Natural killer cell (primary cell): Measurements from ENCODE around the gene ENTPD8. TPM values are rescaled to one million over a fixed set of nuclear protein-coding genes. Genes with fewer than 3 reads are reported as not detected.

Experiments
- ATAC-seq, 3 donors: fragments of 150-1000 bp in 2 of 3; fragments of 200-7000 bp in 1 of 3; cut with Tn5 transposase; 1 replicate in 1 of 3; 2 replicates in 2 of 3; pipeline ENCODE4 v1.10.0; 2021; ENCODE audit warnings: mild to moderate bottlenecking in 2 of 3, moderate library complexity in 2 of 3
- DNase-seq, 2 donors: peaks; one replicate each; pipeline versions ENCODE4 v3.0.0 to v3.0.0-alpha.2; 2013 to 2021; ENCODE audit warnings: mixed read lengths in 1 of 2
- H3K27ac ChIP-seq: one replicate; pipeline ENCODE4 v1.5.1; 2013; ENCODE audit warnings: mild to moderate bottlenecking, low read length
- H3K27me3 ChIP-seq: one replicate; pipeline ENCODE4 v1.6.1; 2013; ENCODE audit warnings: low read length; ENCODE audit not compliant: control insufficient read depth, insufficient read depth
- H3K36me3 ChIP-seq: one replicate; pipeline ENCODE4 v1.6.1; 2013; ENCODE audit warnings: low read length; ENCODE audit not compliant: control insufficient read depth, insufficient read depth
- H3K4me1 ChIP-seq: one replicate; pipeline ENCODE4 v1.6.1; 2013; ENCODE audit warnings: low read length; ENCODE audit not compliant: control insufficient read depth, insufficient read depth
- H3K4me3 ChIP-seq: one replicate; pipeline ENCODE4 v1.5.1; 2013; ENCODE audit warnings: low read length
- H3K9me3 ChIP-seq: one replicate; pipeline ENCODE4 v1.6.1; 2013; ENCODE audit warnings: low read length; ENCODE audit not compliant: control insufficient read depth, insufficient read depth
- H3K27ac Mint-ChIP-seq, 2 donors: one replicate each; pipeline ENCODE4 v1.8.0; 2022; ENCODE audit warnings: mild to moderate bottlenecking in 2 of 2, mixed read lengths in 2 of 2, moderate library complexity in 1 of 2
- H3K27me3 Mint-ChIP-seq, 2 donors: one replicate each; pipeline ENCODE4 v1.8.0; 2022; ENCODE audit warnings: low read depth in 2 of 2, mixed read lengths in 2 of 2
- H3K36me3 Mint-ChIP-seq: one replicate; pipeline ENCODE4 v1.8.0; 2022; ENCODE audit warnings: mixed read lengths
- H3K4me1 Mint-ChIP-seq, 2 donors: one replicate each; pipeline ENCODE4 v1.8.0; 2022; ENCODE audit warnings: mixed read lengths in 2 of 2
- H3K4me3 Mint-ChIP-seq: one replicate; pipeline ENCODE4 v1.8.0; 2022; ENCODE audit warnings: mild to moderate bottlenecking, moderate library complexity, mixed read lengths
- H3K9me3 Mint-ChIP-seq, 2 donors: one replicate each; pipeline ENCODE4 v1.8.0; 2022; ENCODE audit warnings: mixed read lengths in 2 of 2
- WGBS: methylation state at CpG from one replicate; pipeline ENCODE4 v1.1.7; 2013; ENCODE audit warnings: missing lambda C conversion rate; ENCODE audit not compliant: insufficient coverage; 5-methylcytosine and 5-hydroxymethylcytosine counted together
- intact Hi-C: fragments of 100-400 bp; cut with micrococcal nuclease; formaldehyde crosslinking; loops from one replicate; pipeline ENCODE4 v1.14.2; 2022
- total RNA-seq, 4 donors: library from RNA; stranded (reverse); fragments of 120-200 nt in 1 of 4; gene quantifications; one replicate each; pipeline versions ENCODE4 v1.2.3 to v1.2.4, GENCODE V29; 2013 to 2022
- TF ChIP-seq, protein P1 (sequence below): fragments of 200-600 bp; IDR thresholded peaks from one replicate; pipeline ENCODE4 v1.8.0; 2022; ENCODE audit warnings: antibody characterized with exemption

ENTPD8 gene
- total RNA-seq, 3 donors from 2014 or later (not counting 1 experiment from before 2014, with no cell fraction given), result not detected

DNA sequence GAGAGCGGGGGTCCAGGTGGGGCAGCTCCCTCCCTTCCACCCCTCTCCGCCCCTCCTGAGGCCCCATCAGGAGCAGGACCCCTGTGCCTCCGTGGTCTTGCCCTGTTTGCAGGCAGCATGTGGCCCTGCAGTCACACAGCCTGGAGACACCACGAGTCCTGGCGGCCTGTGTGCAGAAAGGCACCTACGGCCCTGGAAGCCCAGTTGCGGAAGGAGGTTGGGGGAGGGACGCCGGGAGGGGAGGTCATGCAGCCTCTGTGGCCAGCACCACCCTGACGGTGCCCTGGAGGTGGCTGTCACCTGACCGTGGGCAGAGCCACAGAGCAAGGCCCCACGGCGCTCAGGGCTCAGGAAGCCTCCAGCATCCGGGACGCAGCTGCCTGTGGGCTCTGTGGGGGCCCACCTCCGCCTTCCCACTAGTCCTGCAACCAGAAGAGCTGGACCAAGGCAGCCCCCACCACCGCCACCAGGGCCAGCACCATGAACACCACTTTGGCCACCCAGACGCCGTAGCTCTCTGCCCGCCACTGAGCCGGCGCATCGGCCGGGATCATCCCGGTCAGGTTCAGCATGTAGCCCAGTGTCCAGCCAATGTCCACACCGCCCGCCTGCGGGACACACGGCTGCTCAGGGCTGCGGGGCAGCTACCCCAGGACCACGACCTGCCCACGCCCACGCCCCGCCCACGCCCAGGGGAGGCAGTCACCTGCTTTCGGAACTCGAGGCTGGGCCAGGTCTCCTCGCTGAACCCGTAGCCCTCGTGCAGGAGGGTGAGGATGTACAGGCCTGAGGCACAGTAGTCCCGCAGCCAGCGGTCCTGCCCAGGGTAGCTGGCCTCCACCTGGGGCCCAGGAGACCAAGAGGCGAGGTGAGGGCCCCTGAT lies 6.4 kb downstream of the ENTPD8 start:
- H3K4me3 Mint-ChIP-seq, result no peak overlapping the region
- Histone ChIP-seq H3K27ac (no peak overlapping the region), H3K9me3 (no peaks in the 10 kb centered on the region), H3K27me3 (no peaks in the 10 kb centered on the region), H3K36me3 (no peaks in the 10 kb centered on the region), H3K4me1 (peaks cover 29% of the 10 kb centered on the region), H3K4me3 (no peak overlapping the region)
- no peaks in the 10 kb centered on the region for H3K4me1 Mint-ChIP-seq
- 60% methylated on average over 43 of the region's 43 CpGs for WGBS
- intact Hi-C loops, result no loop called here
- TF ChIP-seq, protein P1, sequence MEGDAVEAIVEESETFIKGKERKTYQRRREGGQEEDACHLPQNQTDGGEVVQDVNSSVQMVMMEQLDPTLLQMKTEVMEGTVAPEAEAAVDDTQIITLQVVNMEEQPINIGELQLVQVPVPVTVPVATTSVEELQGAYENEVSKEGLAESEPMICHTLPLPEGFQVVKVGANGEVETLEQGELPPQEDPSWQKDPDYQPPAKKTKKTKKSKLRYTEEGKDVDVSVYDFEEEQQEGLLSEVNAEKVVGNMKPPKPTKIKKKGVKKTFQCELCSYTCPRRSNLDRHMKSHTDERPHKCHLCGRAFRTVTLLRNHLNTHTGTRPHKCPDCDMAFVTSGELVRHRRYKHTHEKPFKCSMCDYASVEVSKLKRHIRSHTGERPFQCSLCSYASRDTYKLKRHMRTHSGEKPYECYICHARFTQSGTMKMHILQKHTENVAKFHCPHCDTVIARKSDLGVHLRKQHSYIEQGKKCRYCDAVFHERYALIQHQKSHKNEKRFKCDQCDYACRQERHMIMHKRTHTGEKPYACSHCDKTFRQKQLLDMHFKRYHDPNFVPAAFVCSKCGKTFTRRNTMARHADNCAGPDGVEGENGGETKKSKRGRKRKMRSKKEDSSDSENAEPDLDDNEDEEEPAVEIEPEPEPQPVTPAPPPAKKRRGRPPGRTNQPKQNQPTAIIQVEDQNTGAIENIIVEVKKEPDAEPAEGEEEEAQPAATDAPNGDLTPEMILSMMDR, result no peak
- ATAC-seq (peak in 2 of 3 donors; percentile 52 to 68), DNase-seq (no peak)
- no peaks in the 10 kb centered on the region for H3K27me3 Mint-ChIP-seq
- H3K9me3 Mint-ChIP-seq, result no peaks in the 10 kb centered on the region
- H3K27ac Mint-ChIP-seq, result no peak overlapping the region
- H3K36me3 Mint-ChIP-seq, result no peaks in the 10 kb centered on the region

DNA sequence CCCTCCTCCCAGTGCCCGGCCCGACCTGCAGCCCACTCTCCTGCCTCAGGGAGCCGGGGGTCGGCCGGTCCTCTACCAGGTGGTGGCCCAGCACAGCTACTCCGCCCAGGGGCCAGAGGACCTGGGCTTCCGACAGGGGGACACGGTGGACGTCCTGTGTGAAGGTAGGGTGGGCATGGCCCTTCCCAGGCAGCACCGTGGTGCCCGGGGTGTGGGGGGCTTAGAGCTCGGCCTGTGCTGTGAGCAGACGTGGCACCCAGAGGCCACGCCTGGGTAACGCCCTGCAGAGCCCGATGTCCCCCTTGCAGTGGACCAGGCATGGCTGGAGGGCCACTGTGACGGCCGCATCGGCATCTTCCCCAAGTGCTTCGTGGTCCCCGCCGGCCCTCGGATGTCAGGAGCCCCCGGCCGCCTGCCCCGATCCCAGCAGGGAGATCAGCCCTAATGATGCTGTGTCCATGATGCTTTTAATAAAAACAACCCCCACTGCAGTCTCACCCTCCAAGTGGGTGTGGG lies 7.2 kb downstream of the ENTPD8 start:
- Histone ChIP-seq H3K36me3 (no peaks in the 10 kb centered on the region), H3K9me3 (no peaks in the 10 kb centered on the region), H3K27ac (no peak overlapping the region), H3K27me3 (no peaks in the 10 kb centered on the region), H3K4me3 (no peak overlapping the region), H3K4me1 (peaks cover 29% of the 10 kb centered on the region)
- H3K36me3 Mint-ChIP-seq, result no peaks in the 10 kb centered on the region
- WGBS, result 91% methylated on average over 26 of the region's 26 CpGs
- no peak overlapping the region for H3K4me3 Mint-ChIP-seq
- ATAC-seq, result no peak
- TF ChIP-seq, protein P1, result no peak
- no peak for DNase-seq
- H3K27me3 Mint-ChIP-seq, result no peaks in the 10 kb centered on the region
- H3K27ac Mint-ChIP-seq, result no peak overlapping the region
- intact Hi-C loops, result no loop called here
- no peaks in the 10 kb centered on the region for H3K4me1 Mint-ChIP-seq
- H3K9me3 Mint-ChIP-seq, result no peaks in the 10 kb centered on the region

DNA sequence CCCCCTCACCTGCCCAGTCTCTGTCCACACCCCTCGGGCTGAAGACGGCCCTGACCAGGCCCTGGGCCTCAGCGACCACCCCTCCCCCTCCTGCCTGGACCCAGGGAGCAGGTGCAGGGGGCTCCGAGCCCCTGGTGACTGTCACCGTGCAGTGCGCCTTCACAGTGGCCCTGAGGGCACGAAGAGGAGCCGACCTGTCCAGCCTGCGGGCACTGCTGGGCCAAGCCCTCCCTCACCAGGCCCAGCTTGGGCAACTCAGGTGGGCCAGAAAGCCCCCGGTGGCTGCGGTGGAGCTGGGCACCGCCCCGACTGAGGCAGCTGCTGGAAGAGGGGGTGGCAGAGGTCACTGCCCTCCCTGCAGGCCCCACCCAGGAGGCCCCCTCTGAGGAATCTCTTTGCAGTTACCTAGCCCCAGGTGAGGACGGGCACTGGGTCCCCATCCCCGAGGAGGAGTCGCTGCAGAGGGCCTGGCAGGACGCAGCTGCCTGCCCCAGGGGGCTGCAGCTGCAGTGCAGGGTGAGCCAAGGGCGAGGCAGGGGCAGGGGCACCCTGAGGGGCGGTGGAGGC lies 7.7 kb downstream of the ENTPD8 start:
- Histone ChIP-seq H3K4me3 (no peak overlapping the region), H3K9me3 (no peaks in the 10 kb centered on the region), H3K27ac (no peak overlapping the region), H3K4me1 (peaks cover 29% of the 10 kb centered on the region), H3K27me3 (no peaks in the 10 kb centered on the region), H3K36me3 (no peaks in the 10 kb centered on the region)
- TF ChIP-seq, protein P1, result no peak
- Mint-ChIP-seq H3K27me3 (no peaks in the 10 kb centered on the region), H3K4me3 (no peak overlapping the region), H3K9me3 (no peaks in the 10 kb centered on the region), H3K36me3 (no peaks in the 10 kb centered on the region), H3K27ac (no peak overlapping the region), H3K4me1 (no peaks in the 10 kb centered on the region)
- 86% methylated on average over 19 of the region's 19 CpGs for WGBS
- DNase-seq, result no peak
- intact Hi-C loops, result no loop called here
- ATAC-seq, result no peak
